Stimulated activated CD8-positive, alpha-beta memory T cell treated with anti-CD3 and anti-CD28 coated beads, Interleukin-12 subunit alpha, Interleukin-12 subunit beta, amount 100 ng/mL, for 24 hours (primary cell): ENCODE measurements around the gene SLC5A2.
A peak's percentile ranks its signal among the peaks of the same experiment; 100 is the strongest.

Source experiments
- DNase-seq: peaks from one replicate; pipeline ENCODE4 v3.0.0-alpha.2; 2020; ENCODE audit errors: extremely low read depth

SLC5A2 gene

GRCh38 chr16:31459687-31460581 is 23.0 kb upstream of the SLC5A2 start:
- DNase-seq: peak; percentile 100

GRCh38 chr16:31460582-31461002 is 22.3 kb upstream of the SLC5A2 start:
- no peak for DNase-seq

GRCh38 chr16:31461201-31461920 is 21.6 kb upstream of the SLC5A2 start:
- no peak for DNase-seq

GRCh38 chr16:31461921-31462804 is 20.8 kb upstream of the SLC5A2 start:
- DNase-seq: no peak

GRCh38 chr16:31464348-31464769 is 18.6 kb upstream of the SLC5A2 start:
- no peak for DNase-seq

- DNase-seq: no peak
These were observed 18.1 kb upstream of the SLC5A2 start for GRCh38 chr16:31464781-31465260.

- DNase-seq: no peak
These were observed 17.0 kb upstream of the SLC5A2 start for GRCh38 chr16:31465788-31466370.

GRCh38 chr16:31466381-31466841 is 16.5 kb upstream of the SLC5A2 start:
- no peak for DNase-seq

GRCh38 chr16:31467151-31467773 is 15.7 kb upstream of the SLC5A2 start:
- DNase-seq: no peak

- no peak for DNase-seq
These were observed 15.1 kb upstream of the SLC5A2 start for GRCh38 chr16:31467858-31468257.

- DNase-seq: no peak
These were observed 12.3 kb upstream of the SLC5A2 start for GRCh38 chr16:31470615-31471014.

- no peak for DNase-seq
These were observed 11.6 kb upstream of the SLC5A2 start for GRCh38 chr16:31471241-31471874.

- no peak for DNase-seq
These were observed 10.8 kb upstream of the SLC5A2 start, which contains the start of gene TGFB1I1 for GRCh38 chr16:31471875-31472708. Gene TGFB1I1 (plus strand): TSS chr16:31472152. CDS start chr16:31472189, 37 bp downstream.

GRCh38 chr16:31472709-31473203 is 10.2 kb upstream of the SLC5A2 start:
- DNase-seq: no peak

- no peak for DNase-seq
These were observed 9.5 kb upstream of the SLC5A2 start for GRCh38 chr16:31473264-31473984.

- no peak for DNase-seq
These were observed 8.7 kb upstream of the SLC5A2 start for GRCh38 chr16:31474173-31474714.

- DNase-seq: no peak
These were observed 7.9 kb upstream of the SLC5A2 start for GRCh38 chr16:31474773-31475738.
